Kidney (tissue), 14 donors: ENCODE results near the gene TRUB2. TPM values are rescaled to one million over a fixed set of nuclear protein-coding genes. Genes with fewer than 3 reads are reported as not detected.

Source experiments
- DNase-seq, 5 donors: peaks; one replicate each; pipeline ENCODE4 v3.0.0-alpha.2; 2013 to 2020
- FAIRE-seq: peaks from 2 replicates; lab custom pipeline; 2012; peaks lifted over from hg19 to GRCh38; lab: Jason Lieb, UNC
- H3K27ac ChIP-seq, 2 donors: one replicate each; pipeline ENCODE4 v1.7.0; 2013; ENCODE audit warnings: low read depth in 2 of 2, low read length in 2 of 2, inconsistent platforms in 1 of 2
- H3K27me3 ChIP-seq: one replicate; pipeline ENCODE4 v1.7.1; 2013; ENCODE audit warnings: low read length, inconsistent platforms; ENCODE audit not compliant: control insufficient read depth, insufficient read depth
- H3K36me3 ChIP-seq, 3 donors: one replicate each; pipeline versions ENCODE4 v1.7.0 to v1.7.1; 2013; ENCODE audit warnings: low read length in 3 of 3, control low read depth in 1 of 3, inconsistent platforms in 1 of 3; ENCODE audit not compliant: insufficient read depth in 3 of 3, control insufficient read depth in 2 of 3
- H3K4me1 ChIP-seq, 3 donors: one replicate each; pipeline versions ENCODE4 v1.7.0 to v1.7.1; 2013; ENCODE audit warnings: low read length in 3 of 3, inconsistent platforms in 1 of 3, low read depth in 1 of 3; ENCODE audit not compliant: control insufficient read depth in 2 of 3, insufficient read depth in 2 of 3
- H3K4me3 ChIP-seq, 3 donors: one replicate each; pipeline versions ENCODE4 v1.7.0 to v1.8.1; 2013; ENCODE audit warnings: low read length in 3 of 3, control low read depth in 1 of 3, inconsistent platforms in 1 of 3
- H3K9ac ChIP-seq, 3 donors: one replicate each; pipeline versions ENCODE4 v1.7.0 to v1.7.1; 2013; ENCODE audit warnings: low read length in 3 of 3, control low read depth in 1 of 3, inconsistent platforms in 1 of 3
- H3K9me3 ChIP-seq, 3 donors: one replicate each; pipeline versions ENCODE4 v1.7.0 to v1.7.1; 2013; ENCODE audit warnings: low read length in 3 of 3, control low read depth in 1 of 3, inconsistent platforms in 1 of 3; ENCODE audit not compliant: control insufficient read depth in 2 of 3, insufficient read depth in 1 of 3
- CTCF ChIP-seq: IDR thresholded peaks from 3 replicates; pipeline ENCODE4 v1.5.1; 2012; ENCODE audit warnings: mild to moderate bottlenecking, moderate library complexity, borderline replicate concordance; ENCODE audit not compliant: insufficient read depth; ENCODE audit errors: extremely low read depth
- intact Hi-C: fragments of 100-400 bp; cut with DNase I; formaldehyde crosslinking; loops from one replicate; pipeline ENCODE4 v1.11.1; 2022
- polyA plus RNA-seq: library from polyadenylated mRNA; stranded (reverse); fragments of 350-450 nt; fragmentation: Illumina TruSeq; extraction: RNeasy Lipid Tissue Mini Kit (QIAGEN cat#74804); gene quantifications from one replicate; pipeline ENCODE4 v1.2.3, GENCODE V29; 2014; ENCODE audit warnings: low read depth, low replicate concordance; ENCODE audit not compliant: insufficient read depth
- total RNA-seq: library from RNA; stranded (reverse); fragmentation: NEBNext Ultra II Directional; extraction: Animal tissue kit (Norgen Biotek cat#: 25700); gene quantifications from one replicate; pipeline ENCODE4 v1.2.1, GENCODE V29; 2021
- donor health status: control.
- donor health status: control.
- donor health status: control.
- donor health status: control.
- donor health status: control.
- donor health status: DM: yes; HTN: yes; CAD: no.
- donor health status: Normal renal cell carcinoma (clear cell type).

TRUB2 gene
- total and polyA plus RNA-seq, 2 donors from 2014 or later: 22.4 to 40.8 TPM

GRCh38 chr9:128298535-128299482 is 23.4 kb downstream of the TRUB2 start:
- Histone ChIP-seq H3K27ac (no peak overlapping the region), H3K4me1 (peaks cover 0 to 7% (median 0%) of the 10 kb centered on the region in 3 donors), H3K36me3 (no peaks in the 10 kb centered on the region), H3K9ac (no peak overlapping the region), H3K4me3 (no peak overlapping the region), H3K9me3 (no peaks in the 10 kb centered on the region), H3K27me3 (no peaks in the 10 kb centered on the region)
- TF ChIP-seq CTCF: no peak
- FAIRE-seq (no peak), DNase-seq (no peak)
- intact Hi-C loops: no loop called here

- H3K27ac ChIP-seq: no peak overlapping the region
- H3K4me3 ChIP-seq: no peak overlapping the region
- H3K9me3 ChIP-seq: no peaks in the 10 kb centered on the region
- no peaks in the 10 kb centered on the region for H3K27me3 ChIP-seq
- H3K4me1 ChIP-seq: peaks cover 0 to 7% (median 0%) of the 10 kb centered on the region in 3 donors
- intact Hi-C loops: no loop called here
- FAIRE-seq (no peak), DNase-seq (no peak)
- no peak overlapping the region for H3K9ac ChIP-seq
- no peak for TF ChIP-seq CTCF
- H3K36me3 ChIP-seq: no peaks in the 10 kb centered on the region
Measured at GRCh38 chr9:128297221-128297773, 24.9 kb downstream of the TRUB2 start.

- Histone ChIP-seq H3K27me3 (no peaks in the 10 kb centered on the region), H3K36me3 (no peaks in the 10 kb centered on the region), H3K9ac (no peak overlapping the region), H3K4me1 (peaks cover 0 to 7% (median 0%) of the 10 kb centered on the region in 3 donors), H3K4me3 (no peak overlapping the region), H3K27ac (no peak overlapping the region), H3K9me3 (no peaks in the 10 kb centered on the region)
- FAIRE-seq: no peak
- no peak for TF ChIP-seq CTCF
- DNase-seq: no peak
- intact Hi-C loops: no loop called here
Measured at GRCh38 chr9:128296340-128297220, 25.7 kb downstream of the TRUB2 start.
